Iris pigment epithelial cell (primary cell): ENCODE results near the gene MT1H.
"Not testable (repeated sequence)": the region's sequence is repeated elsewhere in the genome, so short reads cannot be mapped to it uniquely, and the experiment has no call there.

ENCODE experiments used
- DNase-seq: peaks from one replicate; pipeline ENCODE4 v3.0.0-alpha.2; 2011; ENCODE audit warnings: low read depth

The MT1H gene

DNA sequence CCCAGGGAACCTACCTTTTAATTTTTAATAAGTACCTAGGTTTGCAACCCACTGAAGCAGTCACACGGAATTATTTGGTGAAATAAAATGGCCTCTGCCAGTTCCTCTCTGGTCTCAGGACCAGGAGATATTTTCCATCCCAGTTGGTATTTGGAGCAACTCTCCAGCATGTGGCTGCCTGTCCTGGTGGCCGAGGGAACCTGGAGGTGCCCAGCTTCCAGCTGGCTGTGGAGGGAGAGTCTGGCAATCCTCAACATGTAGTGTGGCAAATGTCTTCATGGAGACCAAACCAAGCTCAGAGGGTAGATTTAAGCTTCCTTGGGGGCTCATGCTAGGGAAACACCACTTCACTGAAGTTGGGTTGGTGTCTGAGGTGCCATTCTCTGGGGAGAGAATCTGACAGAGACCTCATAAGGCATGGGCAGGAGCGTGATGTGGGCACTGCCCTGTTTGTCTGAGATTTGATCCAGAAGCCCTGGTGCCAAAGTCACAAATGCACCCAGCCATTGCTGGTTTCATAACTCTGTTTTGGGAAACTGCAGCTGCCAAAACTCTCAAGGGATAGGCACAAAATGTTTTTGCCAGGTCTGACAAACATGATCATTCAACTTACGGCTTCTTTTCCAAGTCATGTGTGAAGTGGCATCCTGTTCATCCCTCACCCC lies 15.4 kb downstream of the MT1H start:
- DNase-seq = no peak

- DNase-seq = no peak
Measured at GRCh38 chr16:56686758-56687157, 17.1 kb downstream of the MT1H start.

GRCh38 chr16:56688762-56689161 lies 19.1 kb downstream of the MT1H start:
- no peak for DNase-seq

DNA sequence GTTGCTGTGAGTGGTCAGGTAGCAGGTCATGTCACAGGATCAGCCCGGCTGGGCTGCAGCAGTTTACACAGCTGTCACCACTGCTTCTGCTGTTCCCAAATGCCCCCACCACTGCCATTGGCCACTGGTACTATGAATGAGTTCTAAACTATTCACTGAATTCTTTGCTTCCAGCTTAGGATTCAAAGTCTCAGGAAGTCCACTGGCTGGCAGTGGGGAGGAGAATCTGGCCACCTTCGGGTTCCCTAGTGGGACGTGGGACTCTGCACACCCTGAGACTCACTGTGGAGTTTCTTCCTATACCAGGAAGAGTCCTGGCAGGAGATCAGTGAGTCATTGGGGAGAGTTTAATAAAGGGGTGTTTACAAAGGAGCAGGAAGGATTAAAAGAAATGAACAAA lies 19.6 kb downstream of the MT1H start:
- peak; percentile 20 for DNase-seq

DNA sequence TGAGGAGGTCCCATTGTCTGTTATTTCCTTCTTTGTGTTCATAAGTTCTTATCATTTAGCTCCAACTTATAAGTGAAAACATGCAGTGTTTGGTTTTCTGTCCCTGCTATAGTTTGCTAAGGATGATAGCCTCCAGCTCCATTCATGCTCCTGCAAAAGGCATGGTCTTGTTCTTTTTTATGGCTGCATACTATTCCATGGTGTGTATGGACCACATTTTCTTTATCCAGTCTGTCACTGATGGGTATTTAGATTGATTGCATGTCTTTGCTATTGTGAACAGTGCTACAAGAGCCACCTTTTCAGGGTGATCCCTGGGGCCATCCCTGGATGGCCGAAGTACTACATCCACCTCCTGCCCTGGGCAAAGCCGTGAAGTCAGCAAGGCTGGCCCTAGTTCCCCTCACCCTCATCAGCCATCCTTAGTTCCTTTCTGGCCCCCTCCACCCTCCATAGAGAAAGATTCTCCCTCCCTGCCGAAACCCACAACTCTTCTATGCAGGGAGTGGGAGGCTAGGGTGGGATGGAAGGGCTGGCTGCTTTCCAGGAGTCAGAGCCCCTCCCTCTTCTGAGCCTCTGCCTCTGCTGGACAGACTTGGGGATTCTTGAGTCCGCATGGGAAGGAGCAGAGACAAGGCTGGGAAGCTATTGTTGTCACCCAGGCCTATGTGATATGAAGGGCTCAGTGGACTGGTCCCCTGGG lies 21.0 kb downstream of the MT1H start:
- DNase-seq = no peak

- DNase-seq = peak; percentile 44
Measured at GRCh38 chr16:56691885-56692284, 22.3 kb downstream of the MT1H start.

DNA sequence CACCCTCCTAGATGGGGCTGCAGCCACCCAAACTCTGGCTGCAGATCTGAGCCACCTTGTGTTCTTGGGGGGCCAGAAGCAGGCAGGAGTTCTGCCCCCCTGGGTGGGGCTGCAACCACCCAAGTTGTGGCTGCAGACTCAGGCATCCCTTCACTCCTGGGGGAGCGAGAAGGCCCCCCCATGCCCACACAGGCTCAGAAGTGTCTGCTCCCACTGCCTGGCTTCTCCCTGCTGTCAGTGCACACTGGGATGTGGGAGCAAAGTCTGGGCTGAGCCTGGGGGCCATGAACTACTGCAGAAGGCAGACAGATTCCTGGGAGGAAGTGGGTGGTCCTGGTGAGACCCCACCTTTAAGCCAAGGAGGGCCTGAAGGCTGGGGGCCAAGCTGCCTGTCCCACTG lies 25.6 kb downstream of the MT1H start:
- no peak for DNase-seq

- no peak for DNase-seq
Measured at GRCh38 chr16:56697456-56698155, 28.0 kb downstream of the MT1H start.

- DNase-seq = peak; percentile 30
Measured at GRCh38 chr16:56700195-56700594, 30.6 kb downstream of the MT1H start.

DNA sequence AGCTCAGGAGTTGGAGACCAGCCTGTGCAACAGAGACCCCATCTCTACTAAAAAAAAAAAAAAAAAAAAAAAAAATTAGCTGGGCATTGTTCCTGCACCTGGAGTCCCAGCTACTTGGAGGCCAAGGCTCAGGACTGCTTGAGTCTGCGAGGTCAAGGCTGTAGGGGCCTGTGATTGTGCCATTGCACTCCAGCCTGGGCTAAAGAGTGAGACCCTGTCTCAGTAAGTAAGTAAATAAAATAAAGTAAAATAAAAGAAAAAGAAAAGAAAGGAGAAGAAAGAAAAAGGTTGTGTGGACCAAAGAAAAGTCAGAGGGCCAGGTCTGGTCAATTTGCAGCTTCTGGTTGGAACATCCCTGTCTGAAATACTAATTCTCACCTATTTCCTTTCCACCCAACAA lies 31.0 kb downstream of the MT1H start:
- no peak for DNase-seq

DNA sequence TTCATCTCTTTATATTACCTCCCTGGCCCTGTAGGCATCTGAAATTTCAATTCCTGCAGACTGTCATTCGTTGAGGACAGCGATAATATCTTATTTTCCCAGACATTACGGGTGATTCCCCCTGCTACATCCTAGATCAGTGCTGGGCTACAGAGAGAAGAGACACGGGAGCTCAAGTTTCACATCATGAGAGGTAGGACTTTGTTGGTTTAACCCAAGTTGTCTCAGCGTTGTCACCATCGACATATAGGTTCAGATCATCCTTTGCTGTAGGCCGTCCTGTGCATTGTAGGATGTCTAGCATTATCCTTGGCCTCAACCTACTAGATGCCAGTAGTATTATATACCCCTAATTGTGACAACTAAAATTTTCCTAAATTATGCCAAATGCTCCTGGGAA lies 31.9 kb downstream of the MT1H start:
- no peak for DNase-seq

DNA sequence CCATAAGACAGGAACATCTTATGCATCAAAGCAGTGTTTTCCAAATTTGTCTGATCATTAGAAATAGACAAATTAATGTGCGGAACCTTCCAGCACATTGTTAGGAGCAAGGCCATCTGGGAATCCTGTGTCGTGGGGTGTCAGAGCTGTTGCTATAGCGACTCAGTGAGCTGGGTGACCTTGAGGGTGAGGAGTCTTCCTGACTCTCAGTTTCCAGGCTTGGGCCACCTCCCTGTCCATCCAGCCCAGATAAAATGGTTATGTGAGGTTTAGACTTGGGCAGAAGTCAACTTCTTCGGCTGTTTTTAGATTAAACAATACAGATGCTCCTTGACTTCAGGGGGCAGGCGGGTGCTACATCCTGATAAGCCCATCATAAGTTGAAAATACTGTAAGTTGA lies 33.2 kb downstream of the MT1H start:
- no peak for DNase-seq

- DNase-seq = no peak
Measured at GRCh38 chr16:56708525-56709442, 39.2 kb downstream of the MT1H start.

DNA sequence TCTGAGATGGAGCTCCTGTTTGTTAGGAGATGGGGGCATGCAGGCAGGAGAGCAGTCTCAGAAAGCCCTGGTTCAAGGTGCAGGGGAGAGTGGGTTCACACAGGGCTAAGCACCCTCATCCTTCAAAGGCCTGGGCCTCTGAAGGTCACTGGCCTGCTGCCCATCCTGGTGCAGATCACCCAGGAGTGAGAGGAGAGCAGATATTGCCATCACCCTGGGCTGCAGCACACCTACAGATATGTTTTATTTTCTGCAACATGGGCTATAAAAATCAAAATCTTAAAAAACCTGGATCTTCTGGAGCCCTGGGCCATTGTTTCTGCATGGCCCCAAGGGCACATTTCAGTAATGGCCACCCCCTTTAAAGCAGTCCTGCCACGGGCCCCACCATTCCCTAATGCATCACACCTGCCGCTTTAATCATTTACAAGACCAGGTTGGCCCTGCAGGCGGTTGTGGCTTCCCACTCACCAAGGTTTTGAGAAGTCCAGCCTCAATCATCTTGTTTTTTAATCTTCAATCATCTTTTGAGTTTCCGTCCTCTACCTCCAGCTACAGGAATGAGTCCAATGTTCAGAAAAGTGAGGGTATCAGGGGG lies 39.9 kb downstream of the MT1H start:
- DNase-seq = no peak

DNA sequence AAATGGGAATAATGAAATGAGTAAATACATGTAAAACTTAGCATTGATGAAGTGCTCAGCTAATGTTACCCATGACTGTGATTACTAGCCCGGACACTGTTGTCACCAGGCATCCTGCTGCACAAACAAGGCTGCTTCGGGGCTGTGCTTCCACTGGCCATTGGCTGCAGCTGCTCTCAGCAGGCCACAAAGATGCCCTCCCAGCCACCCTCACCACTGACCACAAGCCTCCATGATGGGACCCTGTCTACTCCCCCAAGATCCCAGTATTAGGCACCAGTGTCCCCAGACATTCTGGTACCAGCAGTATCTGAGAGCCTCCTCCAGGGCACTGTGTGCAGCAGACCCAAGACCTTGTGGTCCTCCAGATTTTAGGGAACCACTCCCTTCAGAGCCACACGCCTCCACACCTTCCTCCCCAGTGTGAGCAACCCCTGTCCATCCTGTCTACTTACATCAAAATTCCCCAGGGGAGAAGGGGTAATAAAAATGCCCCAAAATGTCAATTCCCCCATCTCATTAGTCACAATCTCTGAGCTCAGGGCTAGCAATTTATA lies 40.6 kb downstream of the MT1H start:
- no peak for DNase-seq

DNA sequence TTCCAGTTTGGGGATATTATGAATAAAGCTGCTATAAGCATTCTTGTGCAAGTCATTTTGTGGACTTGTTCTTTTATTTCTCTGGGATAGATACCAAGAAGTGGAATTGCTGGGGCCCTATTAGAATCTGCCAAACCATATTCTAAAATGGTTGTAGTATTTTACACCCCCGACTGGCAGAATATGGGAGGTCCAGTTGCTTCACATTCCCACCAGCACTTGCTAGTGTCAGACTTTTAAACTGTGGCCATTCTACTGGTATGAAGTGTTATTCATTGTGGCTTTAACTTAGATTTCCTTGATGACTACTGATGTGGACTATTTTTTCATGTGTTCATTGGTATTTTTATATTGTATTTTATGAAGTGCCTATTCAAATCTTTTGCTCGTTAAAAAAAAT lies 42.2 kb downstream of the MT1H start:
- DNase-seq = no peak

DNA sequence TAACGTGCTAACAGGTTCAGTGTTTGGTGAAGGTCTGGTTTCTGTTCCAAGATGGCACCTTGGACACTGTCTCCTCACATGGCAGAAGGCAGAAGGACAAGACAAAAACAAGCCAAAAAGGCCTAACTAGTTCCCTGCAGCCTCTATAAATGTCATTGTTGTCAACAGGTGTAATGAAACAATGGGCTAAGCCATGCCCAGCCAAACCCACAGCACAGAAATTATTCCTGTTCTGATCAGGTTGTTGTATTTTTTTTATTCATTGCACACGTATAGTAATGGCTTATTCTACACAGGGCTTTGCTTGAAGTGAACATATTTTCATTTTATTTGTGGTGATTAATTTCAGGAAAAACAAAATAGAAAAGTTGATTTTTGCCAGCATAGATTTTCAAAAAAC lies 44.2 kb downstream of the MT1H start:
- no peak for DNase-seq

GRCh38 chr16:56715126-56715525 lies 45.5 kb downstream of the MT1H start:
- DNase-seq = no peak

DNA sequence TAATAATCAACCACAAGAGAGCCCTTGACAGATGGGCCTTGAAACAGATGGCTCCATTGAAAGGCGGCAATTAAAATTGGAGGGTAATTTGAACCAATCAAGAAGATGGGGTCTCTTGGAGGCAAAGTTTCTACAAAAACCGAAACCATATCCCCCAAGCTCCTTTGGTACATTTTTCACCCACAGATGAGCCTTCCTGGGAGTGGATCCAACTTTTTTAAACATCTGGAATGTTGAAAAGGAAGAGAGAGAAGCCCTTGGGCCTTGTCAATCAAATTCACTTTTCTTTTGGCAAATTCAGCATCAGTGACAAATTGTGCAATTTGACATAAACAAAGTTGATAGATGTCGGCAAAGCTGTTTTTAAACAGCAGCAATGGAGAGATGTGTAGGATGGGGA lies 47.1 kb downstream of the MT1H start:
- no peak for DNase-seq

GRCh38 chr16:56717532-56717931 lies 47.9 kb downstream of the MT1H start:
- DNase-seq = not testable (repeated sequence)
